Spleen (tissue), 11 donors: ENCODE data around the gene BOD1L1. TPM values are rescaled to one million over a fixed set of nuclear protein-coding genes. Genes with fewer than 3 reads are reported as not detected.

ENCODE experiments used
- DNase-seq: peaks from one replicate; pipeline ENCODE4 v3.0.0-alpha.2; 2020
- H3K27ac ChIP-seq, 8 donors: fragments of 200-600 bp; sonication (generic) in 7 of 8; 1 replicate in 4 of 8; 2 replicates in 4 of 8; pipeline versions ENCODE4 v1.5.0 to v1.8.0; 2016 to 2021; ENCODE audit warnings: inconsistent platforms in 4 of 8, mild to moderate bottlenecking in 4 of 8, moderate library complexity in 1 of 8
- H3K27me3 ChIP-seq, 7 donors: fragments of 200-600 bp; sonication (generic) in 6 of 7; replicated peaks in 1 of 7; 1 replicate in 4 of 7; 2 replicates in 3 of 7; pipeline versions ENCODE4 v1.5.0 to v1.8.0; 2016 to 2021; ENCODE audit warnings: inconsistent platforms in 3 of 7, mild to moderate bottlenecking in 1 of 7
- H3K36me3 ChIP-seq, 6 donors: fragments of 200-600 bp; sonication (generic) in 5 of 6; 1 replicate in 4 of 6; 2 replicates in 2 of 6; pipeline versions ENCODE4 v1.5.0 to v1.8.0; 2016 to 2021; ENCODE audit warnings: inconsistent platforms in 2 of 6
- H3K4me1 ChIP-seq, 6 donors: fragments of 200-600 bp; sonication (generic) in 5 of 6; 1 replicate in 3 of 6; 2 replicates in 3 of 6; pipeline versions ENCODE4 v1.5.0 to v1.8.0; 2016 to 2021; ENCODE audit warnings: inconsistent platforms in 3 of 6
- H3K4me3 ChIP-seq, 8 donors: fragments of 200-600 bp; sonication (generic) in 7 of 8; 1 replicate in 4 of 8; 2 replicates in 4 of 8; pipeline versions ENCODE4 v1.5.0 to v1.8.0; 2016 to 2021; ENCODE audit warnings: inconsistent platforms in 4 of 8, mild to moderate bottlenecking in 4 of 8, moderate library complexity in 2 of 8
- H3K9me3 ChIP-seq, 8 donors: fragments of 200-600 bp; sonication (generic) in 7 of 8; 1 replicate in 4 of 8; 2 replicates in 4 of 8; pipeline versions ENCODE4 v1.5.0 to v1.8.0; 2016 to 2021; ENCODE audit warnings: inconsistent platforms in 4 of 8
- CTCF ChIP-seq, 11 experiments: fragments of 200-600 bp in 7 of 11; fragments of 450-650 bp in 4 of 11; sonication (generic) in 4 of 11; IDR thresholded peaks in 8 of 11; conservative IDR thresholded peaks in 3 of 11; 1 replicate in 7 of 11; 2 replicates in 4 of 11; pipeline versions ENCODE4 v1.4.0 to v1.8.0; 2016 to 2021; ENCODE audit warnings: antibody characterized with exemption in 11 of 11, inconsistent platforms in 4 of 11, mild to moderate bottlenecking in 1 of 11
- POLR2A ChIP-seq, 3 donors: fragments of 450-650 bp; IDR thresholded peaks; one replicate each; pipeline ENCODE4 v1.5.1; 2017; ENCODE audit warnings: antibody characterized with exemption in 3 of 3, mild to moderate bottlenecking in 1 of 3
- POLR2AphosphoS5 ChIP-seq, 3 donors: sonication (generic); formaldehyde crosslinking; IDR thresholded peaks; one replicate each; pipeline ENCODE4 v1.5.1; 2017; ENCODE audit warnings: antibody characterized with exemption in 3 of 3
- WGBS, 5 donors: extraction: QIAGEN DNeasy Blood & Tissue Kit in 3 of 5; methylation state at CpG; one replicate each; pipeline versions ENCODE4 v1.1.5 to v1.1.7; 2013 to 2018; 5-methylcytosine and 5-hydroxymethylcytosine counted together
- intact Hi-C: fragments of 100-400 bp; cut with DNase I; formaldehyde crosslinking; loops from one replicate; pipeline ENCODE4 v1.15.0; 2023; ENCODE audit warnings: low total_unique reads
- polyA plus RNA-seq, 3 donors: library from polyadenylated mRNA; stranded (reverse); fragments of 200-250 nt; gene quantifications; one replicate each; pipeline ENCODE4 v1.2.1, GENCODE V29; 2013
- total RNA-seq, 7 donors: library from RNA; depleted of rRNA in 3 of 7; stranded (reverse); fragments of >200 nt in 3 of 7; fragmentation: NEBNext Ultra II Directional in 4 of 7; extraction: Animal tissue kit (Norgen Biotek cat#: 25700) in 4 of 7; gene quantifications; one replicate each; pipeline versions ENCODE4 v1.1.0 to v1.2.1, GENCODE V29; 2016 to 2021
- donor health status: healthy with polysubstance abuse.
- donor health status: DM: no; HTN: no; CAD: no; lungs with moderate emphysema.
- donor health status: DM: no; HTN: no; CAD: no.
- donor health status: Bipolar disorder and iron deficiency.
- donor health status: healthy.
- donor health status: DM: no; HTN: no; CAD: no.
- donor health status: DM: yes; HTN: yes; CAD: no.

Gene BOD1L1
- total and polyA plus RNA-seq, 10 donors = 16.2 to 83.3 (median 69.4) TPM

GRCh38 chr4:13542577-13543031 is 84.9 kb downstream of the BOD1L1 start:
- Histone ChIP-seq H3K27ac (peak overlapping the region in 4 of 8 donors; percentile 67 to 80 (median 79)), H3K36me3 (no peaks in the 10 kb centered on the region), H3K4me3 (peak overlapping the region in 7 of 8 donors; percentile 1 to 73 (median 32)), H3K9me3 (peaks cover 0 to 21% (median 0%) of the 10 kb centered on the region in 8 donors), H3K4me1 (peaks cover 26 to 98% (median 64%) of the 10 kb centered on the region in 6 donors), H3K27me3 (peaks cover 27 to 100% (median 100%) of the 10 kb centered on the region in 7 donors)
- peak; percentile 70 for DNase-seq
- WGBS, 5 donors = 7 to 30% (median 12%) methylated on average over 20 to 27 of the region's 27 CpGs
- intact Hi-C loops = no loop called here
- TF ChIP-seq POLR2A (IDR thresholded peaks at IDR 0.05) (no peak), CTCF (IDR thresholded peaks at IDR 0.05 in 8 of 11, conservative IDR thresholded peaks at IDR 0.05 in 3 of 11) (no peak), POLR2AphosphoS5 (IDR thresholded peaks at IDR 0.05) (no peak)

- DNase-seq = peak; percentile 78
- peaks cover 29 to 100% (median 100%) of the 10 kb centered on the region in 7 donors for H3K27me3 ChIP-seq
- 2 to 8% (median 5%) methylated on average over 32 to 79 of the region's 79 CpGs for WGBS, 5 donors
- intact Hi-C loops = no loop called here
- H3K9me3 ChIP-seq = peaks cover 0 to 28% (median 0%) of the 10 kb centered on the region in 8 donors
- no peaks in the 10 kb centered on the region for H3K36me3 ChIP-seq
- peak overlapping the region in 7 of 8 donors; percentile 1 to 73 (median 32) for H3K4me3 ChIP-seq
- peak overlapping the region in 3 of 8 donors; percentile 67 to 80 (median 78) for H3K27ac ChIP-seq
- TF ChIP-seq POLR2A (IDR thresholded peaks at IDR 0.05) (no peak), POLR2AphosphoS5 (IDR thresholded peaks at IDR 0.05) (no peak), CTCF (IDR thresholded peaks at IDR 0.05 in 8 of 11, conservative IDR thresholded peaks at IDR 0.05 in 3 of 11) (peak in 5 of 11 experiments; percentile 12 to 29 (median 23))
- peaks cover 24 to 95% (median 58%) of the 10 kb centered on the region in 6 donors for H3K4me1 ChIP-seq
These were observed 85.6 kb downstream of the BOD1L1 start for GRCh38 chr4:13541720-13542576.

- Histone ChIP-seq H3K4me1 (peaks cover 24 to 89% (median 54%) of the 10 kb centered on the region in 6 donors), H3K4me3 (peak overlapping the region in 1 of 8 donors; percentile 73), H3K27ac (peak overlapping the region in 1 of 8 donors; percentile 18), H3K36me3 (no peaks in the 10 kb centered on the region), H3K27me3 (peaks cover 29 to 100% (median 100%) of the 10 kb centered on the region in 7 donors), H3K9me3 (peaks cover 0 to 32% (median 0%) of the 10 kb centered on the region in 8 donors)
- intact Hi-C loops = no loop called here
- TF ChIP-seq CTCF (IDR thresholded peaks at IDR 0.05 in 8 of 11, conservative IDR thresholded peaks at IDR 0.05 in 3 of 11) (no peak), POLR2A (IDR thresholded peaks at IDR 0.05) (no peak), POLR2AphosphoS5 (IDR thresholded peaks at IDR 0.05) (no peak)
- 9 to 33% (median 24%) methylated on average over 10 of the region's 10 CpGs for WGBS, 5 donors
- DNase-seq = no peak
These were observed 86.3 kb downstream of the BOD1L1 start for GRCh38 chr4:13541176-13541604.
